NK-92 treated with Interleukin-12 subunit alpha and Interleukin-12 subunit beta, amount 100 ng/mL, for 24 hours (cell line): ENCODE data around the gene KRTAP1-5.
"Not testable (repeated sequence)": the region's sequence is repeated elsewhere in the genome, so short reads cannot be mapped to it uniquely, and the experiment has no call there.

ENCODE experiments used
- DNase-seq: peaks from one replicate; lab custom pipeline; 2025; lab: John Stamatoyannopoulos, UW

The KRTAP1-5 gene

DNA sequence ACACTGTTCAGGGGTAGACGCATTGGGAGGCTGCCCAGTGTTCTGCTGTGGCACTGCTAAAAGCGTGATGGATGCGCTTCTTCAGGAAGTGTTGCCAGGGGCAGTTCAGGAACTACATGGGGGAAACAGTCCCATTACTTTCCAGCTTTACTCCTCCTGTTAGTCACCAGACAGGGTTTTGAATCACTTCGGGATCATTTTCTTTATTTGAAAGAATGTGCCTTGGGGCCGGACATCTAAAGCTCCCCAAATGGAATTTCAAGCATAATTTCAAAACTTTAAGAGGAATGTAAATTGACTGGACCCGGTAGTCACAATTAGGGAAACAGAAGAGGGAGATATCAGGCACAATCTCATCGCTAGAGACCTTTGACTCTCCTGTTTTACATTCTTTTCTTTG, 21.4 kb upstream of the KRTAP1-5 start:
- DNase-seq: no peak

DNA sequence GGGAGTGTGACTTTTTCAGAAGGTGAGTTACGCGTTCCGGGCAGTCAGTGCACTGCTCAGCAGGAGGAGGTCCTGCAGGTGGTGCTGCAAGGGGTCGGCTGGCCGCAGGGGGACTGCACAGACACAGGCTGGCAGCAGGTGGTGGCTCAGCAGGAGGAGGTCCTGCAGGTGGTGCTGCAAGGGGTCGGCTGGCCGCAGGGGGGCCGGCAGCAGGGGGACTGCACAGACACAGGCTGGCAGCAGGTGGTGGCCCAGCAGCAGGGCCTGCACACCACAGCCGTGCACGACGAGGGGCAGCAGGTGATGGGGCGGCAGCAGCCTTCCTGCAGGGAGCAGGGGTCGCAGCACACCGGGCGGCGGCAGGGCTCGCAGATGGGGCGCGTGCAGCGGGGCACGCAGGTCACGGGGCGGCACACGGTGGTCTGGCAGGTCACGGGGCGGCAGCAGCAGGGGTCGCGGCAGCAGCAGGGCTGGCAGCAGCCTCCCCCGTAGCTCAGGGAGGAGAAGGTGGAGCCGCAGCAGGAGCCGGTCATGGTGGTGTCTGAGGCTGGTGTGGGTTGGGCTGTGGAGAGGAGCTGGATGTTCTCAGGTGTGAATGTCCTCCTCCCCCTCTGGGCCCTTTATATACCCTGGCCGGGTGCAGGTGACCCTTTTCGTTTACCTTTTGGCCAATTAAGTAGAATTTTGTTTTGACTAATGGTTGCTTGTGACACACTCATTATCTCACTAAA, 19.9 kb upstream of the KRTAP1-5 start, which contains the start of gene KRTAP2-1:
Gene KRTAP2-1, minus strand, starts transcription at position 582 of the 731 bp plus-strand sequence. Its CDS starts 49 bp downstream, at position 533.
- not testable (repeated sequence) for DNase-seq

DNA sequence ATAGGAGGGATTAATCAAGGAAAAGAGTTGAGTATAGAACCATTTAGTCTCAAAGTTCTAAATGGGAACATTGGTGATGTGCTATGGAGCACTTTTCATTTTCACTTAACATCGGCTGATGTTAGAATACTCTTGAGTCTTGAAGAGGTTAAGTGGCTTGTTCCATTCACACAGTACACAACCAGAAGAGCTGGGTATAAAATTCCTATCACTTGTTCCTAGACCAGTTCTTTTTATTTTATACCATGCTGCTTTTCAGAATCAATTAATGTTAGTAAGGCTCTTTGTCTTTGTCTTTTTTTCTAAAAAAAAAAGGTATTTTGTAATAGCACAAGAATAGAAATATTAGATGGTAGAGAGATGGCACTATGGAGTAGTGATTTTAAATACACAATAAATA, 15.9 kb upstream of the KRTAP1-5 start:
- DNase-seq: no peak

DNA sequence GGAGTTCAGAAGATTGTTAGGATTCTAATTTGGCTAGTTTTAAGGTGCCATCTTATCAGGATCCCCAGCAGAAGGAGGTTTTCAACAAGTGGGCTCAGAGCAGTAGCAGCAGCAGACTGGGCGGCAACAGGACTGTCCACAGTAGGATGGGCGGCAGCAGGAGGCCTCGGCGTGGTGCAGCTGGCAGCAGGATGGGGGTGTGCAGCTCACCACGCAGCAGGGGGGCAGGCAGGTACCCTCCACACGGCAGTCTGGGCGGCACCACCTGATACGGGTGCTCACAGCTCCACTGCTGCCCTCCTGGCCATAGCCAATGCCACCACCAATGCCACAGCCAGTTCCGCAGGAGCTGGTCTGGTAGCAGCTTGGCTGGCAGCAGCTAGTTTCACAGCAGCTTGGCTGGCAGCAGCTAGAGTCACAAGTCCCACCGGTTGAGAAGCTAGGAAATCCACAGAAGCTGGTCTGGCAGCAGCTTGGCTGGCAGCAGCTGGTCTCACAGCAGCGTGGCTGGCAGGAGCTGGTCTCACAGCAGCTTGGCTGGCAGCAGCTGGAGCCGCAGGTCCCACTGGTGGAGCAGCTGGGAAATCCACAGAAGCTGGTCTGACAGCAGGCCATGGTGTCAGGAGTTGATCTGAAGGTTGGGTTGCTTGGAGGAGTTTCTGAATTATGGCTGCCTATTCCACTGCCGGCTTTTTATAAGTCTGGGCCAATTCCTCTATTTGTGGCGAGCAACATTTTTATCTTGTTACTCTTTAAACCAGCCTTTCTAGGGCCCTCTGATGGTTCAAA, 14.0 kb upstream of the KRTAP1-5 start, which contains the start of gene KRTAP1-1:
Gene KRTAP1-1, minus strand, starts transcription at position 668 of the 789 bp plus-strand sequence. Its CDS starts 53 bp downstream, at position 615.
- DNase-seq: not testable (repeated sequence)

DNA sequence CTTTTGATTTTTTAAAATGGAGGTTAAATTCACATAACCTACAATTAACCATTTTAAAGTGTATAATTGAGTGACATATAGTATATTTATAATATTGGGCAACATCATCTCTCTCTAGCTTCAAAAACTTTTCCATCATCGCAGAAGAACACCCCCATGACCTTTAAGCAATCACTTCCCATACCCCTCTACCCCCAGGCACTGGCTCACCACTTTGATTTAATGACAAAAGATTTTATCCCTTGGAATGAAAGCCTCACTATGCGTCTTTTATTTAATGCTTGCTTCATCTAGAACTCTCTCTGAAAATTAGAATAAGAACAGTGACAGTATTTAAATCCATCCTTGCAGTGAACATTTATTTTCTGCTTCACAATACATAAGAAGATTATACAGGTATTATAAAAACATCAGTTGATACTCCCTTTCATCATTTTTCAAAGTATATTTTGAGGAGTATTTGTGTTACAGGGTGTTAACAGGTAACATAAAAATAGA, 10.9 kb upstream of the KRTAP1-5 start:
- no peak for DNase-seq

DNA sequence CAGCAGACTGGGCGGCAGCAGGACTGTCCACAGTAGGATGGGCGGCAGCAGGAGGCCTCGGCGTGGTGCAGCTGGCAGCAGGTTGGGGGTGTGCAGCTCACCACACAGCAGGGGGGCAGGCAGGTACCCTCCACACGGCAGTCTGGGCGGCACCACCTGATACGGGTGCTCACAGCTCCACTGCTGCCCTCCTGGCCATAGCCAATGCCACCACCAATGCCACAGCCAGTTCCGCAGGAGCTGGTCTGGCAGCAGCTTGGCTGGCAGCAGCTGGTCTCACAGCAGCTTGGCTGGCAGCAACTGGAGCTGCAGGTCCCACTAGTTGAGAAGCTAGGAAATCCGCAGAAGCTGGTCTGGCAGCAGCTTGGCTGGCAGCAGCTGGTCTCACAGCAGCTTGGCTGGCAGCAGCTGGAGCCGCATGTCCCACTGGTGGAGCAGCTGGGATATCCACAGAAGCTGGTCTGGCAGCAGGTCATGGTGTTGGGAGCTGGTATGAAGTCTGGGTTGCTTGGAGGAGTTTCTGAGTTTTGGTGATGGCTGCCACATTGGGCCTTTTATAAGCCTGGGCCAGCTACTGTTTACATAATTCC, 7.4 kb upstream of the KRTAP1-5 start, which contains the start of gene KRTAP1-3:
Gene KRTAP1-3, minus strand, starts transcription at position 529 of the 590 bp plus-strand sequence. Its CDS starts 53 bp downstream, at position 476.
- DNase-seq: not testable (repeated sequence)

DNA sequence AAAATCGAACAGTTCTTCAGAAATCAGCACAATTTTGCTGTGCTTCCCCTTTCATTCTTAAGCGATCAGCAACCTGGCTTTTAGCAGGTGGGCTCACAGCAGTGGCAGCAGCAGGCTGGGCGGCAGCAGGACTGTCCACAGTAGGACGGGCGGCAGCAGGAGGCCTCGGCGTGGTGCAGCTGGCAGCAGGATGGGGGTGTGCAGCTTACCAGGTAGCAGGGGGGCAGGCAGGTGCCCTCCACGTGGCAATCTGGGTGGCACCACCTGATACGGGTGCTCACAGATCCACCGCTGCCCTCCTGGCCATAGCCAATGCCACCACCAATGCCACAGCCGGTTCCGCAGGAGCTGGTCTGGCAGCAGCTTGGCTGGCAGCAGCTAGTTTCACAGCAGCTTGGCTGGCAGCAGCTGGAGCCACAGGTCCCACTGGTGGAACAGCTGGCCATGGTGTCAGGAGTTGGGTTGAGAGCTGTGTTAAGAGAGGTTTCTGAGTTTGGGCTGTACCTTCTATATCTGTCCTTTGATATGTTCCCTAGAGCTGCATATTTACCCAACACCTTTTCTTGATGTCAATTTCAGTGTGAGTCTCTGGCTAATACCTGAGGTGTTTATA, 2.7 kb upstream of the KRTAP1-5 start, which contains the start of gene KRTAP1-4:
Gene KRTAP1-4, minus strand, starts transcription at position 563 of the 613 bp plus-strand sequence. Its CDS starts 117 bp downstream, at position 446.
- no peak for DNase-seq

DNA sequence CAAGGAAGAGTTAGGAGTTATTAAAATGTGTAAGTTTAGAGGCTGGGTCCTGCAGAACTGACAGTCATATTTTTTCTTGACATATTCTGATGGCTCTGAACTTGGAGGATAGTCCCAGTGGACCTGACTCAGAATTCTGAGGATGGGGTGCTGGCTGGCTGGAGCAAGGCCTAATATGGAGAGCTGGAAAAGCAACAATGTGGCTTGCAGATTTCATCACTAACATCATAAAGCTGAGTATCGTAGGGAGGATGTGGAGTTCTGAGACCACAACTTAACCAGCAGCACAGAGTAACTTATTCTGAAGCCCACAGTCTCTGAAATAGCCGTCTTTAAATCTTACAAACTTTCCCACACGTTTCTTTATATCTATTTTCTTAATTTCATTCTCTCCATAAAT, 2.3 kb downstream of the KRTAP1-5 start:
- no peak for DNase-seq

DNA sequence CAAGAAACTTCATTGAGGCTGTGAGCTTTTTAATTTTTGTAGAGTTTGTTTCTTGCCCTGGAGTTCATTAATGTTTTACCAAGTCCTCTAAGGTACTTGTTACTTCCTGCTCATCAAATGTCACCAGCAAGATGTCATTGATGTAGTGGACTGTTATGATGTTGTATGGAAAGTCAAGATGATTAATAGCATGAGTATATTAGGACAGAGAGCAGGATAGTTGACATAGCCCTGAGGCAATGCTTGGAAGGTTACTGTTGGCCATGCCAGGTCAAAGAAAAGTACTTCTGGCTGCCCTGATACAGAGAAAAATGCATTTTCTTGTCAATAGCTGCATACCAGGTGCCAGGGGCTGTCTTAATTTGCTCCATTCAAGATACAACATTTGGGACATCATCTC, 6.7 kb downstream of the KRTAP1-5 start:
- no peak for DNase-seq

DNA sequence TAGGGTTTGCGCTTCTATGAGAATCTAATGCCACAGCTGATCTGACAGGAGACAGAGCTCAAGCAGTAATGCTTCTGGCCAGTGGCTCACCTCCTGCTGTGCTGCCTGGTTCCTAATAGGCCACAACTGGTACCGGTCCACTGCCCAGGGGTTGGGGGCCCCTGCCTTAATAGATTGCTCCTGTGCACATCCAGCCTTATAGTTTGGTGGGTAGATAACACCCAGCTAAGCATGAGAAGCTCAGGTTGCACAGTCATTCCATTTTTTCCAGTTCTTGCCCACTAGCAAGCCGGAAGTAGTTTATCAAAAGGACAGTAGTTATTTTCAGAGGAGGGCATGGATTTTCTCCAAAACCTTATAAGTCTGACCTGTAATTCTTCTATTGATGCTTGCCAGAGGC, 7.6 kb downstream of the KRTAP1-5 start:
- no peak for DNase-seq

DNA sequence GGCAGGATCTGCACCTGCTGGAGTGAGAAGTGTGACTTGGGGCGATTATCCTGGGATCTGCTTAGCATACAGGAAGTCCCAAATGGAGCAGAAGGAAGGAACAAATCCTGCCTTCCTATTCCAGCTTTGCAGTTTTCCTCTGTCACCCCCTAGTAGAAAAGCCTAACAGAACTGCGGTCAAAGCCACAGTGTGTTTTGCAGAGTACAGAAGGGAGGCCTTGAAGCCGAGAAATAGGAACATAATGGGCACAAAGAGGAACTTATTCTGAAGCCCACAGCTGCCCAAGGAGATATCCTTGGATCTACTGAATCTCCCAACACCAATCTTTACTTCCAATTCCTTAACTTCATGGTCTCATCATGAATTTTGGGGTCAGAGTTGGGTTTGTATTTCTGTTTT, 8.5 kb downstream of the KRTAP1-5 start:
- no peak for DNase-seq

DNA sequence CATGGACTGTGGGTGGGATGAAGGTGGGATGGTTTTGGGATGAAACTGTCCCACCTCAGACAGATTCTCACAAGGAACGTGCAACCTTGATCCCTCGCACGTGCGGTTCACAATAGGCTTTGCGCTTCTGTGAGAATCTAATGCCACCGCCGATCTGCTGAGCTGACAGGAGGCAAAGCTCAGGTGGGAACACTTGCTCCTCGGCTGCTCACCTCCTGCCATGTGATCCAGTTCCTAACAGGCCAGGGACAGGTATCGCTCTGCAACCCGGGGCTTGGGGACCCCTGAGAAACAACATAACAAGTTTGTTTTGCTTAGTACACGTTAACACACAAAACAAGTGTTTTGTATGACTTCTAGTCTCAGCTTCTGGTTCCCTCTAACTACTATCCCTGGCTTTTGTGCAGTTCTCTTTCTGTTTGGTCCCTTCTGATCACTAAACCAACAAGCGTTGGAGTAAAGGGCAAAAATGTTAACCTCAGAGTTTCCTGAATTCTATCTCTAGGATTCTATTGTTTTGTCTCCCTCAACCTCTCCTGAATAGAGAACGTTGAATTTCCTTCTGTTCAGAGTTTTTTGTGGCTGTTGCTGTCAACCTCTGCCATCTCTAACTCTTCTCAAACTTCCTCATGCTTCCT, 10.3 kb downstream of the KRTAP1-5 start:
- DNase-seq: no peak

DNA sequence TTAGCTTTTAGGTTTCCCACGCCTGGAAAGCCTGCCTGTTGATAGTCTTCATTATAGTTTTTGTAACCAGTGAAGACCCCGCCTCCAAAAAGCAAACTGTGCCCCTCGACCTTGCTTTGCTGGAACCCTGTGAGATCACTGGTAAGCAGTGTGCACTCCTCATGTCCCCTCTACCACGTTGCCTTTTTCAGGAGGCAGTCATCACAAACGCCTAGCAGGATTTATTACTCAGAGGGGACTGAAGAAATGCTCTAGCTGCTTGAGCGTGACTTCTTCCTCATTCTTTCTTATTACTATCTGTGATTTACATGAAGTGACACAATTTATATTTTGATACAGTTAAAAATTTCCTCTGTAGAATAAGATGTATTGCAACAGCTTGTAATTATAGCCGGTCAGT, 11.6 kb downstream of the KRTAP1-5 start:
- DNase-seq: no peak

DNA sequence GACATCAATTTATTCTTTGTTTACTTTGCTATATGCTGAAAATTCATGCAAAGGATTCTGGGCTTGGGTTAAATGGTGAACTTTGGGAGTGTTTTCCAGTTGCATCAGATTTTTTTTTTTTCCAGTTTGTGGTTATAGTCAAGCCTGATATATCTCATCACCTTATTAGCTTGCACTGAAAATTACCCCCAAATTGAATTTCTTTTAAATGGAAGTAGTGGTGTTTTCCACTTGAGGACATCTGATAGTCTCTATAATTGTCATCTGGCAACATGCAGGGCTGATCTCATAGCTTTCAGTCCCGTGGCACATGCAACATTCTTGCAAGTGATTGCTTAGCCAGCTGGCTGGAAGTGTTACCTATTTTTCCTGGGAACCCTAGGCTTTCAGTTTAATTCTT, 13.4 kb downstream of the KRTAP1-5 start:
- DNase-seq: no peak

DNA sequence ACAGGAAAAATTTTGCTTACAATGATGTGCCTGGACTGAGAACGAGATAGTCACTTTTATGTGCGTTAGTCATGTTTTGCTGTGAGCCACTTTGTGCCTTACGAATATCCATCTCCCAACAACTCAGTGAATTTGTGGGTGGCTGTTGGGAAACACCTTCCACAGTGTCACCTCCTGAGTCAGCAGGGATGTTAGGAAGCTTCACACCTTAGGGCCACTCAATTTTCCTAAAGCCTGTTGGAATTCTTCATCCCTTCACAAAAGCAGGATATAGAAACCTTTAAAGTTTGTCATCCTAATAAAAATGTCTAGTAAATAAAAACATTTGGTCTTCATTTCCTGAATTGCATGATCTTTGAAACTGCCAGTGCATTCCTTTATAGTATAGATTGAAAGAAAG, 13.8 kb downstream of the KRTAP1-5 start:
- no peak for DNase-seq

DNA sequence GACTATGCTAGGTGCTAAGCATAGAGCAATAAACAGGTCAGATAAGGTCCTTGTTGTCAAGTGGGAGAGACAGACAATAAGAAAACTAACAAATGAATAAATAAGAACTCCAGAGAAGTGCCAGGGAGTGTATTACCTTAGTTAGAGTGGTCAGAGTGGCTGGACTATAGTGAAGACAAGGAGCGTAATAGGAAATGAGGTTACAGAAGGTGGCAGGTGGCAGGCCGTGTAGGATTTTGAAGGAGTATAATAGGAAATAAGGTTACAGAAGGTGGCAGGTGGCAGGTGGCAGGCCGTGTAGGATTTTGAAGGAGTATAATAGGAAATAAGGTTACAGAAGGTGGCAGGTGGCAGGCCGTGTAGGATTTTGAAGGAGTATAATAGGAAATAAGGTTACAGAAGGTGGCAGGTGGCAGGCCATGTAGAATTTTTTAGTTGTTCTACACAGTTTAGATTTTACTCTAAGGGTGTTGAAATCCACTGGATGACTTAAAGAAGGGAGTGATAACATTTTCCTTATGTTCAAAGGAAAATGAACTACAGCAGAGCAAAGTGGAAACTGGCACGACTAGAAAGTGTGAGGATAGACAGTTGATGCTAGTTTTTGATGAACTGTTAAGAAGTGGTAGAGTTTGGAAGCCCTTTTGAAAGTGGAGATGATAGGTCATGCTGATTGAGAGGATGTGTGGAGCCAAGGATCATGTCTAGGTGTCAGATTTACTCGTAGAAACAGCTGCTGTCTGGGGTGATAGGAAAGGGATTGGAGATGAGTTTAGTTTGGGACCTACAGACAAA, 14.5 kb downstream of the KRTAP1-5 start:
- DNase-seq: no peak

DNA sequence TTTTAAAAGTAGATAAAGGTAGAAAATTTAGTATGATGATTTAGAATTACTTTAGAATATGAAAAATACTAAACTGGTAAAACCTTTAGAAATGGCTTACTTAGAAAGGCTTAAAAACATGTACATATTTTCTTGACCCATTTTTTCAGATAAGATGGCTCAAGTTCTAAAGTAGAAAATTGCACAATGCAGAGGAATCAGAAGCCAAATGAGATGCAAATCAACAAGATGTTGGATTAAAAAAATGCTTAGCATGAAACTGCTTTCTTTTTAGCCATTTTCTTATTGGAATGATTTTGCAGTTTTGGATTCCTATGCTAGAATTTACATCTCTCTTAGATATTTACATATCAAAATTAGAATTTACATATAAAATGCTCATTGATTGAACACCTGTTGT, 16.6 kb downstream of the KRTAP1-5 start:
- no peak for DNase-seq

DNA sequence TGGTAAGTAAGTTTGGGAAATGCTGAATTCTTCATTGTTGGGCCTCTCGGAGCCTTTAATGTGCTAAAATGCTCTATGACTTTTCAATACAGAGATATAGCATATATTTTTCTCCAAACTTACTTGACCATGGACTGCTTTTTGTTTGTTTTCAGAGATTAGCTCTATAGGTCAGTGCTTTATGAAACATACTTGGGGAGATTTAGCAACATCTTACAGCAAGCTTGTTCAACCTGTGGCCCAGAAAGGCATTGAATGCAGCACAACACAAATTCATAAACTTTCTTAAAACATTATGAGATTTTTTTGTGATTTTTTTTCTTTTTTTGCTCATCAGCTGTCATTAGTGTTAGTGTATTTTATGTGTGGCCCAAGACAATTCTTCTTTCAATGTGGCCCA, 17.1 kb downstream of the KRTAP1-5 start:
- no peak for DNase-seq

DNA sequence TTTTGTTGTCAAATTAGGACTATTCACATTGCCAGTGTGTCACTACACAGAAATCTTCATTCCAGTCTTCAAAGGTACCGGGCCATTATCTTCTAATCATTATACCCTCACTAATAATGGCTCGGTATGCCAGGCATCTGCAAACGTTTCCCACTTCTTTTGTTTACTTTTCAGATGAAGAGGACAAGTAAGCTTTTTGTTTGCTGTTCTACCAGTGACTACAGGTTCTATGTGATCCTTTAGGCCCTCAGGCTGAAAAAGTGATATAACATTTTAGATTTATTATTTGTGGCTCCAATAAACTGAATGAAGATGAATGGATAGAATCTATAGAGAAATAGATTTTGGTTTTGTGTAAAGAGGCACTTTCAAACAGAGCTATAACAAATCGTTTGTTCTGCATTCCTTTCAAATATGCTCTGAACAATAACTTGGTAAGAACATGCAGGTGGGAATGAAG, 17.7 kb downstream of the KRTAP1-5 start:
- DNase-seq: no peak

DNA sequence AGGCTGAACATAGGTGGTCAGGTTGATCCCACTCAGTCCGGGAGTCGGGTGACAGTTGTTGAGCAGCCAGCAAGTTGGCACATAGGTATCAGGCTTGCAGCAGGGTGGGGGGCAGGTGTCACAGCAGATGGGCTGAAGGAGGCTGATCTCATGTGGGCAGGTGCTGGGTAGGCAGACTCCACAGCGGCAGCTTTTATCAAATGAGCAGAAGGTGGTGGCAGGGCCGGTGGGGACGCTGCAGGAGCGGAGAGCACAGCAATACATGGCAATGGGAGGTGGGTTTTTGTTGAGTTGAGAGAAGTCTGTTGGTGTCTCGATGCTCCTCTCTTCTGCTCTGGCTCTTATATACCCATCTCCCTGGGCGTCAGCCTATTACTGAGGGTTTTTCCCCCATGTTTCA, 18.2 kb downstream of the KRTAP1-5 start, which contains the start of gene KRTAP3-1:
Gene KRTAP3-1, minus strand, starts transcription at position 318 of the 400 bp plus-strand sequence. Its CDS starts 54 bp downstream, at position 264.
- DNase-seq: no peak
